Naive B cell (primary cell): ENCODE data around the gene RRP15. TPM values are rescaled to one million over a fixed set of nuclear protein-coding genes. Genes with fewer than 3 reads are reported as not detected.
A peak's percentile ranks its signal among the peaks of the same experiment; 100 is the strongest.

Source experiments
- ATAC-seq, 2 donors: fragments of 150-1000 bp; cut with Tn5 transposase; 2 replicates each; pipeline ENCODE4 v1.10.0; 2021; ENCODE audit warnings: low read depth in 2 of 2, mild to moderate bottlenecking in 2 of 2, moderate library complexity in 2 of 2
- DNase-seq: peaks from one replicate; pipeline ENCODE4 v3.0.0; 2022
- H3K27ac Mint-ChIP-seq, 6 donors: one replicate each; pipeline ENCODE4 v1.8.0; 2020 to 2022; ENCODE audit warnings: mild to moderate bottlenecking in 6 of 6, mixed read lengths in 6 of 6, moderate library complexity in 5 of 6, inconsistent platforms in 2 of 6
- H3K27me3 Mint-ChIP-seq, 3 donors: one replicate each; pipeline ENCODE4 v1.8.0; 2021 to 2022; ENCODE audit warnings: mixed read lengths in 3 of 3, mild to moderate bottlenecking in 1 of 3
- H3K36me3 Mint-ChIP-seq, 2 donors: one replicate each; pipeline ENCODE4 v1.8.0; 2020 to 2022; ENCODE audit warnings: mixed read lengths in 2 of 2, inconsistent platforms in 1 of 2, mild to moderate bottlenecking in 1 of 2
- H3K4me1 Mint-ChIP-seq, 3 donors: one replicate each; pipeline ENCODE4 v1.8.0; 2020 to 2022; ENCODE audit warnings: mixed read lengths in 3 of 3, inconsistent platforms in 1 of 3, mild to moderate bottlenecking in 1 of 3, moderate library complexity in 1 of 3
- H3K4me3 Mint-ChIP-seq, 8 donors: one replicate each; pipeline ENCODE4 v1.8.0; 2020 to 2022; ENCODE audit warnings: mild to moderate bottlenecking in 8 of 8, mixed read lengths in 8 of 8, moderate library complexity in 8 of 8, inconsistent platforms in 2 of 8
- H3K9me3 Mint-ChIP-seq, 7 donors: one replicate each; pipeline ENCODE4 v1.8.0; 2020 to 2022; ENCODE audit warnings: mixed read lengths in 7 of 7, mild to moderate bottlenecking in 5 of 7, inconsistent platforms in 2 of 7, moderate library complexity in 1 of 7
- polyA plus RNA-seq, 6 donors: library from polyadenylated mRNA; unstranded; fragments of 300-500 nt; fragmentation: Illumina TruSeq; gene quantifications; one replicate each; pipeline ENCODE4 v1.2.3, GENCODE V29; 2021; ENCODE audit warnings: low read depth in 6 of 6

Gene RRP15
- polyA plus RNA-seq, 6 donors from 2014 or later, result 7.5 to 26.4 (median 18.5) TPM

DNA sequence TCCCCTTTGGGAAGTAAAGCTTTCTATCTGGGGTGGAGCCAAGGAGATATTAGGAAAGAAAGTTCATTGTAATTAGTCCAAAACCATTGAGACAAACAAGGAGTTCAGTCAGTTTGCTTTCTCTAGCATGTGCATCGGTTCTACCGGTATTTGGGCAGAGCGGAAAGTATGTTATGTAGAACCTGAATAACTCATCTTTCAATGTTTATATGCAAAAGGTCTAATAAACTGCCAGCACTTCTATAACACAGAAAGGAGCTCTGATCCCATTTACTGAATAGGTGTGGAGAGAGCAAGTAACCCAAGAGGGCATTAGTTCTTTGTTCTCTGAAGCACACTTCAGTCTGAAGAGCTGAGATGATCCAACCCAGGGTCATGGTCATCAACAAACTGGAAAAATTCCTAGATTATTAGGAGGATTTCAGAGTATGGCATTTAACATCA is 63.6 kb downstream of the RRP15 start:
- Mint-ChIP-seq H3K4me3 (peak overlapping the region in 2 of 8 donors; percentile 27 to 55), H3K9me3 (no peaks in the 10 kb centered on the region), H3K27ac (peak overlapping the region in 2 of 6 donors; percentile 69 to 78), H3K27me3 (no peaks in the 10 kb centered on the region), H3K36me3 (no peaks in the 10 kb centered on the region), H3K4me1 (peaks cover 38 to 61% (median 49%) of the 10 kb centered on the region in 3 donors)
- ATAC-seq, result no peak
- no peak for DNase-seq

DNA sequence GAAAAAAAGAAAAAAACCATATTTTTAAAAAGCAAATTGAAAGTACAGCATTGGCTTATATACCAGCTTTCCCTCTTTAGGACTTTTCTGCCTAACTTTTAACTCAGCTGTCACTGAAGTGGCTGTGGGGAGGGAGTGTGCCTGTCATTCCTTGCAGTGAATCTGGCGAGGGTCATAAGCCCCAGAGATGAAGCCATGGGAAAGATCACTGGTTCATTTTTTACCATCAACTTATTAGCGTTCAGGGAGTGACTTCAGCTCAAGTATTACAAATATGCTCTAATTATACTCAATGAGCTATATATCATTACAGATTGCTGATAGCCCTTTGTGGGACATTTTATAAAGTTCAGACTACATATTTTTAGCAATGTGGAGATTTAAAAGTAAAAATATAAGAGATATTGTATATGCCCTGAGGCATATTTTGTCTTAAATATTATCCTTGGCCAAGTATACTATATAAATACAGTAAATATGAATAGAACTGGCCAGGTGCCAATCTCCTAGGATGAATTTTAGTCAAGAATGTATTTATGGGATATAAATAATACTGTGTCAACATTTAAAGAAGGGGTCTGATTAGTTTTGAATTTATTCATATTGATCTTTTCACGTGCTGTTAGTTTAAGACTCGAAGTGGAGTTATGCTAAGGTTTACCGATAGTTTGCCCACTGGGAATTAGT is 64.4 kb downstream of the RRP15 start:
- no peaks in the 10 kb centered on the region for H3K27me3 Mint-ChIP-seq
- DNase-seq (no peak), ATAC-seq (no peak)
- peak overlapping the region; percentile 9 to 79 (median 68) for H3K4me3 Mint-ChIP-seq
- no peaks in the 10 kb centered on the region for H3K9me3 Mint-ChIP-seq
- H3K36me3 Mint-ChIP-seq, result no peaks in the 10 kb centered on the region
- peaks cover 38 to 61% (median 49%) of the 10 kb centered on the region in 3 donors for H3K4me1 Mint-ChIP-seq
- peak overlapping the region in 5 of 6 donors; percentile 23 to 86 (median 39) for H3K27ac Mint-ChIP-seq

GRCh38 chr1:218350035-218350525 is 65.0 kb downstream of the RRP15 start:
- Mint-ChIP-seq H3K4me3 (peak overlapping the region; percentile 9 to 84 (median 68)), H3K9me3 (no peaks in the 10 kb centered on the region), H3K4me1 (peaks cover 38 to 61% (median 49%) of the 10 kb centered on the region in 3 donors), H3K36me3 (no peaks in the 10 kb centered on the region), H3K27me3 (no peaks in the 10 kb centered on the region), H3K27ac (peak overlapping the region; percentile 17 to 86 (median 33))
- DNase-seq (no peak), ATAC-seq (no peak)

DNA sequence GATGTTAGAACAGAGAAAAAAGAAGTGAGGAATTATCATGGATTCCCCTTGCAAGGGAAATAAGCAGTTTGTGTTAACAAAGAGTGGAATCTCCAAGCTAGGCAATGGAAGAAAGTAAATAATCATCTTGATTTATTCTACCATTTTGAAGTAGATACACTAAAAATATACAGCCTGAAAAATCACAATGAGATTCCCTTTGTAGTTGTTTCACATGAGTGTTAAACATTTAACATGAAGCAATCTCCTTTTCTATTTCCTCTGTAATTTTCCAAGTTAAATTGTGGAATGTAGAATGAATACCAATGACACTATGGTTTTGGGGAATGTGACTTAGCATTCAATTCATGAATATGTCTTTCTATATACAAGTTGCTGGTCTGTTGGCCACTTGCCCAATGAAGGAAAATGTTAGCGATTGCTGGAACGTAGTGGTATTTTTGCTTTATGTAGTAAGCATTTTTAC is 65.7 kb downstream of the RRP15 start:
- ATAC-seq (no peak), DNase-seq (no peak)
- Mint-ChIP-seq H3K4me3 (peak overlapping the region; percentile 79 to 90 (median 86)), H3K27me3 (no peaks in the 10 kb centered on the region), H3K9me3 (no peaks in the 10 kb centered on the region), H3K36me3 (no peaks in the 10 kb centered on the region), H3K4me1 (peaks cover 38 to 61% (median 49%) of the 10 kb centered on the region in 3 donors), H3K27ac (peak overlapping the region; percentile 85 to 97 (median 90))

- peak overlapping the region; percentile 85 to 97 (median 90) for H3K27ac Mint-ChIP-seq
- no peaks in the 10 kb centered on the region for H3K27me3 Mint-ChIP-seq
- ATAC-seq (peak; percentile 67 to 72), DNase-seq (peak; percentile 56)
- peak overlapping the region; percentile 79 to 90 (median 86) for H3K4me3 Mint-ChIP-seq
- no peaks in the 10 kb centered on the region for H3K36me3 Mint-ChIP-seq
- no peaks in the 10 kb centered on the region for H3K9me3 Mint-ChIP-seq
- H3K4me1 Mint-ChIP-seq, result peaks cover 32 to 57% (median 44%) of the 10 kb centered on the region in 3 donors
These were observed 66.4 kb downstream of the RRP15 start for GRCh38 chr1:218351391-218352074.

DNA sequence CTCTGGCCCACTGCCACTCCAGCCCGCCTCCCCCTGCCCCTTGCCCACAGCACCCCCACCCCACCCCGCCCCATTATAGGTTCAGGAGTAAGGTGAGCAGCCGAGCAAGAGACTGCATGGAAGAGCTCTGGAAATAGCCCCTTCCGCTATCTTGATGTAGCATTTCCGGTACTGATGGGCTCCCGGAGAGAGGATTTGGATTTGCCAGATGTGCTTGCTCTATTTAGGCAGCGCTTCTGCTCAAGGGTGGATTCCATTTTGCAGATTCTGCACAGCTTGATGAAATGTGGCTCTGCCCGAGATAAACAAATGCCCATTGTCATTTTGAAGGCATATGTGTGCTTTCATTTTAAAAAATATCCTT is 67.0 kb downstream of the RRP15 start:
- no peak overlapping the region for H3K27ac Mint-ChIP-seq
- DNase-seq (no peak), ATAC-seq (no peak)
- no peaks in the 10 kb centered on the region for H3K36me3 Mint-ChIP-seq
- no peaks in the 10 kb centered on the region for H3K27me3 Mint-ChIP-seq
- H3K9me3 Mint-ChIP-seq, result no peaks in the 10 kb centered on the region
- peak overlapping the region in 2 of 8 donors; percentile 49 to 51 for H3K4me3 Mint-ChIP-seq
- H3K4me1 Mint-ChIP-seq, result peaks cover 28 to 57% (median 44%) of the 10 kb centered on the region in 3 donors

DNA sequence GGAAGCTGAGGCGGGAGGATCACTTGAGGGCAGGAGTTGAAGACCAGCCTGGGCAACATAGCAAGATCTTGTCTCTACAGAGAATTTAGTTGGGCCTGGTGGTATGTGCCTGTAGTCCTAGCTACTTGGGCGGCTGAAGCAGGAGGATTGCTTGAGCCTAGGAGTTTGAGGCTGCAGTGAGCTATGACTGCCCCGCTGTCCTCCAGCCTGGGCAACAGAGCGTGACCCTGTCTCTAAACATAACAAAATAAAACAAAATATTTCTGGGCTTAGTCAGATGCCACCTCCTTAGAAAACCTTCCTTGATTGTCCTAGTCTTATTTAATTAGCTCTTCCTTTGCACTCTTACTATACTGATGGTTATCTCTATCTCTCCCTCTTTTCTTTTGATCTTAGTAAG is 68.6 kb downstream of the RRP15 start:
- no peak for DNase-seq
- Mint-ChIP-seq H3K27me3 (no peaks in the 10 kb centered on the region), H3K4me1 (peaks cover 14 to 47% (median 32%) of the 10 kb centered on the region in 3 donors), H3K36me3 (no peaks in the 10 kb centered on the region), H3K9me3 (no peaks in the 10 kb centered on the region), H3K27ac (peak overlapping the region in 1 of 6 donors; percentile 5), H3K4me3 (no peak overlapping the region)
- no peak for ATAC-seq

DNA sequence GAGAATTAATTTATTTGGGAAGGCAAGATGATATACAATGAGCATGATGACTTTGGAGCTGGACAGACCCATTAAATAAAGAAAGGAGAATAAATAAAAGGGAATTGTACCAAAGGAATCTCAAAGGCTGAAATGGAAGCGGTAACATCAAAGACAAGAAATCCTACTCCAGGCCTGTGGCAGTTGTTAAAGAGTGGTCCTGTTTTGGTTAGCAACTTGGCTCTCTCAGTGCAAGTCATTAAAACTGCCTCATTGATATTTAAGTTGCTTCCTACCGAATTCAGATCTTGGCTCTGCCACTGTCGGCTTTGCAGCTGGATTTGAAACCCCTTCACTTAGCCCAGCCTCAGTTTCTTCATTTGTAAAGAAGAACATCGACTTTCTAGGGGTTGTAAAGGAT is 70.2 kb downstream of the RRP15 start:
- Mint-ChIP-seq H3K4me1 (peaks cover 12 to 33% (median 26%) of the 10 kb centered on the region in 3 donors), H3K27me3 (no peaks in the 10 kb centered on the region), H3K36me3 (no peaks in the 10 kb centered on the region), H3K9me3 (no peaks in the 10 kb centered on the region), H3K27ac (no peak overlapping the region), H3K4me3 (no peak overlapping the region)
- no peak for ATAC-seq
- no peak for DNase-seq

GRCh38 chr1:218357211-218357892 is 72.3 kb downstream of the RRP15 start:
- no peaks in the 10 kb centered on the region for H3K9me3 Mint-ChIP-seq
- ATAC-seq, result no peak
- H3K36me3 Mint-ChIP-seq, result no peaks in the 10 kb centered on the region
- no peaks in the 10 kb centered on the region for H3K27me3 Mint-ChIP-seq
- no peak overlapping the region for H3K27ac Mint-ChIP-seq
- peak overlapping the region in 1 of 8 donors; percentile 77 for H3K4me3 Mint-ChIP-seq
- no peak for DNase-seq
- H3K4me1 Mint-ChIP-seq, result peaks cover 3 to 18% (median 10%) of the 10 kb centered on the region in 3 donors

GRCh38 chr1:218357893-218358232 is 72.8 kb downstream of the RRP15 start:
- DNase-seq, result no peak
- peaks cover 3 to 14% (median 10%) of the 10 kb centered on the region in 3 donors for H3K4me1 Mint-ChIP-seq
- no peak overlapping the region for H3K27ac Mint-ChIP-seq
- no peaks in the 10 kb centered on the region for H3K36me3 Mint-ChIP-seq
- no peak overlapping the region for H3K4me3 Mint-ChIP-seq
- no peaks in the 10 kb centered on the region for H3K9me3 Mint-ChIP-seq
- no peaks in the 10 kb centered on the region for H3K27me3 Mint-ChIP-seq
- no peak for ATAC-seq

DNA sequence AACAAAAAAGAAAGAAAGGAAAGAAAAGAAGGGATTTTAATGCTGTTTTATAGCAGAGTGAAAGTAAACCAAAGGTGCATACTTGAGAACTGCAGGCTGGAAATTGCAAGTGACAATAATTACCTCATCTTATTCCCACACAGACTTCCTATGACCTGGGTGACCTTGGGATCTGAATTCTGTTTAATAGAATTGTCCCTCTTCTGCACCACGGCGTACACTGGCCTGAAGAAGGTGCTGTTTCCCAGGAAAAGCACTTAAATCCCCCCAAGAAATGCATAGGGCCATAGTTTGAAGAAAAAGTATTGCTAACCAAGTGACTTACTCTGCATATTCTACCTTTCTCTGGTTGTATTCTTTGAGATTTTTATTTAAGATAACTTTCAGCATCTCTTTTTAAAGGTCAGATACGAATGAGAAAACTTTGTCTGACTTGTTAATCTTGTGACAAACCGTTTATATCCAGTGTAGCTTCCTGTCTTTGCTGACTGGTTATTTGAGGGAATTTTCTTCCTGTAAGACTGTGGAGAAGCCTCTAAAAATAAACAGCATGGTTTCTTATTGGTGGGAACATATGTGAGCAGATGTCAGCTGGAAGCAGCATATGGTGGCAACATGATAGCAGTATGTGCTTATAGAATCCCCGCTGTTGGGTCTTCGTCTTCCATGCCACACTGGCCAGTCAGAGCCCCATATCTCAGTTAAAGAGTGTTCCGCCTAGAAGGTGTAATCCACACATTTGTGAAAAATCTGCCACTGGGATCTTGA is 76.4 kb downstream of the RRP15 start:
- ATAC-seq, result no peak
- Mint-ChIP-seq H3K27ac (no peak overlapping the region), H3K27me3 (no peaks in the 10 kb centered on the region), H3K36me3 (no peaks in the 10 kb centered on the region), H3K4me3 (no peak overlapping the region), H3K4me1 (peaks cover 3 to 12% (median 9%) of the 10 kb centered on the region in 3 donors), H3K9me3 (no peaks in the 10 kb centered on the region)
- no peak for DNase-seq

DNA sequence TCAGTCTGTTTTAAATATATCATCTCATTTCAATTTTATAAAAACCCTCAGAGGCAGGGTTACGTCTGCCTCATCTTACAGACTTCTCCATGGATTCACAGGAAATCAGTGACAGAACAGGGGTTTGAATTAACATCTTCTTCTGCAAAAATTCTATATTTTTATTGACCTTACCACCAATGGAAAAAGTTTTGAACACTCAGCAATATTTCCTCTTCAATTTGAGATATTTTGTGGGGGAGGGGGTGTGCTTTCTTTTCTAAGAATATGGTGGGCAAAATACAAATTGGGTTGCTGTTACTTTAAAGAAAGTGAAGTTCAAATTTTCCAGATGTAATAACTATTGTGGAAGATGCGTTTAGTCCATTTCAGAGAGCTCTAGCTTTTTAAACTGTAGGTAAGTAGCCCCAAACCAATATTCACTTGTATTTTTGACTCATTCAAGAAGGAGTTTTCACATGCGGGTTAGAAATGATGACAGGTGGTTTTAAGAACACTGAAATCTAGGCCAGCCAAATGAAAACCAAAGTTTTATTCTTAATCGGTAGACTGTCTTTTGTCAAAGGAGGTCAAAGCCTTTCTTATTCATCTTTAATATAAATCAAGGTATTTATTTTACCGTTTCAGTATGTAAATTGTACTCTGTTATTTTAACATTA is 77.5 kb downstream of the RRP15 start:
- no peak for DNase-seq
- Mint-ChIP-seq H3K4me3 (no peak overlapping the region), H3K36me3 (no peaks in the 10 kb centered on the region), H3K9me3 (no peaks in the 10 kb centered on the region), H3K27me3 (no peaks in the 10 kb centered on the region), H3K4me1 (peaks cover 0 to 4% (median 0%) of the 10 kb centered on the region in 3 donors), H3K27ac (no peak overlapping the region)
- ATAC-seq, result no peak
